ENCODE results near the gene SDHAF4.

DNA sequence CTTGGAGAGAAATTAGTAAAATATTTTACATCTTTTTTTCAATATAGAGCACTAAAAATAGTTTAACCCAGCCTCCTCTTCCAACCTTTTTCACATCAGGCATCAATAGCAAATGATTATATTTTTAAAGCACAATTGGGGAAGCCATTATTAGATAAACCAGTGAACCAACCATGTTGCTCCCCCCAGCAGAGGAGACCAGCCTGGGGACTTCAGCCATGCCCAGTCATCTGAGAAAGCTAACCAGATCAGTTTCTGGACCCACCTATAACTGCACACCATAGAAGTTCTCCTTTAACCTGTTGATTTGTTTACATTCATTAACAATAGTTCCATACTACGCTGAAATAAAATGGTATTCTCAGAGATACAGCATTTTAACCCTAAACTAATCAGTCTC, 13.8 kb upstream of the SDHAF4 start:
- TF ChIP-seq POLR2A (IDR thresholded peaks at IDR 0.05) = no peak
- TF ChIP-seq, protein P1, sequence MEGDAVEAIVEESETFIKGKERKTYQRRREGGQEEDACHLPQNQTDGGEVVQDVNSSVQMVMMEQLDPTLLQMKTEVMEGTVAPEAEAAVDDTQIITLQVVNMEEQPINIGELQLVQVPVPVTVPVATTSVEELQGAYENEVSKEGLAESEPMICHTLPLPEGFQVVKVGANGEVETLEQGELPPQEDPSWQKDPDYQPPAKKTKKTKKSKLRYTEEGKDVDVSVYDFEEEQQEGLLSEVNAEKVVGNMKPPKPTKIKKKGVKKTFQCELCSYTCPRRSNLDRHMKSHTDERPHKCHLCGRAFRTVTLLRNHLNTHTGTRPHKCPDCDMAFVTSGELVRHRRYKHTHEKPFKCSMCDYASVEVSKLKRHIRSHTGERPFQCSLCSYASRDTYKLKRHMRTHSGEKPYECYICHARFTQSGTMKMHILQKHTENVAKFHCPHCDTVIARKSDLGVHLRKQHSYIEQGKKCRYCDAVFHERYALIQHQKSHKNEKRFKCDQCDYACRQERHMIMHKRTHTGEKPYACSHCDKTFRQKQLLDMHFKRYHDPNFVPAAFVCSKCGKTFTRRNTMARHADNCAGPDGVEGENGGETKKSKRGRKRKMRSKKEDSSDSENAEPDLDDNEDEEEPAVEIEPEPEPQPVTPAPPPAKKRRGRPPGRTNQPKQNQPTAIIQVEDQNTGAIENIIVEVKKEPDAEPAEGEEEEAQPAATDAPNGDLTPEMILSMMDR (IDR thresholded peaks at IDR 0.05) = no peak

Measured in esophagus squamous epithelium (tissue), 4 donors.